Measurements from ENCODE around the gene FAM89A. TPM values are rescaled to one million over a fixed set of nuclear protein-coding genes. Genes with fewer than 3 reads are reported as not detected.

FAM89A gene
- polyA plus RNA-seq (2012; ENCODE audit: insufficient read length, low read depth): 2.7 TPM

DNA sequence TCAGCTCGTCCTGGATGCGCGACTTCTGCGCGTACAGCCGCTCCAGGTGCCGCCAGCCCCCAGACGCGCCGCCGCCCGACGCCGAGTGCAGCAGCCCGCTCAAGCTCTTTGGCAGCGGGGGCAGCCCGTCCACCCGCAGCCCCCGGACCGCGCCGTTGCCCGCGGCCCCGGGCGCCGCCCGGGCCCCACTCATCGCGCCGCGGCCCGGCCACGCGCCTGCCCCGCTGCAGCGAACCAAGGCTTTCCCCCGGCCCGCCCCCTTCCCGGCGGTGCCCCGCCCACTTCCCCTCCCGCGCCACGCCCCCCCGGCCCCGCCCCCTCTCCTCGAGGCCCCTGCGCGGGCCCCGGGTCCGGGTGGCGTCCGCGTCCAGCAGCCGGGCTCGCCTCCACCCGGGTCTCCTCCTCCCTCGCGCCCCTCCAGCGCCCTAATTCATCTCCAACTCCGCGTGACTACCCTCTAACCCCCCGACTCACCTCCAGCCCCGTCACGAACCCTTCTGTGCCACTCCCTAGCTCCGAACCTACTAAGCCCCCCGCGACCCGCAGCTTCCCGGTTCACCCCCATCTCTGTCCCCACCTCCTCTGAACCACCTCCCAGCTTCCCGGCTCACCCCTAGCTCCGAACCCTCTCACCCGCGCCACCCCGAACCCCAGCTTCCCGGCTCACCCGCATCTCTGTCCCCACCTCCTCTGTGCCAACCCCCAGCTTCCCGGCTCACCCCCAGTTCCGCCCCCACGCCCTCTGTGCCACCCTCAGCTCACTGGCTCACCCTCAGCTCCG is at the start of gene FAM89A:
FAM89A (minus strand) TSS at position 236 of the 781 bp plus-strand sequence; CDS start at position 193, 43 bp downstream.
- TF ChIP-seq, protein P1, sequence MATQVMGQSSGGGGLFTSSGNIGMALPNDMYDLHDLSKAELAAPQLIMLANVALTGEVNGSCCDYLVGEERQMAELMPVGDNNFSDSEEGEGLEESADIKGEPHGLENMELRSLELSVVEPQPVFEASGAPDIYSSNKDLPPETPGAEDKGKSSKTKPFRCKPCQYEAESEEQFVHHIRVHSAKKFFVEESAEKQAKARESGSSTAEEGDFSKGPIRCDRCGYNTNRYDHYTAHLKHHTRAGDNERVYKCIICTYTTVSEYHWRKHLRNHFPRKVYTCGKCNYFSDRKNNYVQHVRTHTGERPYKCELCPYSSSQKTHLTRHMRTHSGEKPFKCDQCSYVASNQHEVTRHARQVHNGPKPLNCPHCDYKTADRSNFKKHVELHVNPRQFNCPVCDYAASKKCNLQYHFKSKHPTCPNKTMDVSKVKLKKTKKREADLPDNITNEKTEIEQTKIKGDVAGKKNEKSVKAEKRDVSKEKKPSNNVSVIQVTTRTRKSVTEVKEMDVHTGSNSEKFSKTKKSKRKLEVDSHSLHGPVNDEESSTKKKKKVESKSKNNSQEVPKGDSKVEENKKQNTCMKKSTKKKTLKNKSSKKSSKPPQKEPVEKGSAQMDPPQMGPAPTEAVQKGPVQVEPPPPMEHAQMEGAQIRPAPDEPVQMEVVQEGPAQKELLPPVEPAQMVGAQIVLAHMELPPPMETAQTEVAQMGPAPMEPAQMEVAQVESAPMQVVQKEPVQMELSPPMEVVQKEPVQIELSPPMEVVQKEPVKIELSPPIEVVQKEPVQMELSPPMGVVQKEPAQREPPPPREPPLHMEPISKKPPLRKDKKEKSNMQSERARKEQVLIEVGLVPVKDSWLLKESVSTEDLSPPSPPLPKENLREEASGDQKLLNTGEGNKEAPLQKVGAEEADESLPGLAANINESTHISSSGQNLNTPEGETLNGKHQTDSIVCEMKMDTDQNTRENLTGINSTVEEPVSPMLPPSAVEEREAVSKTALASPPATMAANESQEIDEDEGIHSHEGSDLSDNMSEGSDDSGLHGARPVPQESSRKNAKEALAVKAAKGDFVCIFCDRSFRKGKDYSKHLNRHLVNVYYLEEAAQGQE (IDR thresholded peaks at IDR 0.05; ENCODE audit: insufficient read depth in 1 of 2, low read depth in 2 of 2, low read length in 2 of 2): no peak
- TF ChIP-seq FOXP2 (optimal IDR thresholded peaks at IDR 0.05; ENCODE audit: borderline replicate concordance, extremely low read depth, extremely low read length, insufficient read depth) (no peak), TAF1 (IDR thresholded peaks at IDR 0.05; ENCODE audit: borderline replicate concordance, insufficient read depth, low read length) (no peak), POLR2AphosphoS5 (IDR thresholded peaks at IDR 0.05; ENCODE audit: low read depth, low read length) (no peak), SIN3A (IDR thresholded peaks at IDR 0.05; ENCODE audit: borderline replicate concordance, insufficient read depth, low read length) (no peak)

- no peak for TF ChIP-seq POLR2AphosphoS5 (IDR thresholded peaks at IDR 0.05; ENCODE audit: low read depth, low read length)
- no peak for TF ChIP-seq SIN3A (IDR thresholded peaks at IDR 0.05; ENCODE audit: borderline replicate concordance, insufficient read depth, low read length)
- TF ChIP-seq TAF1 (IDR thresholded peaks at IDR 0.05; ENCODE audit: borderline replicate concordance, insufficient read depth, low read length): no peak
- TF ChIP-seq FOXP2 (optimal IDR thresholded peaks at IDR 0.05; ENCODE audit: borderline replicate concordance, extremely low read depth, extremely low read length, insufficient read depth): no peak
- TF ChIP-seq, protein P1 (IDR thresholded peaks at IDR 0.05; ENCODE audit: insufficient read depth in 1 of 2, low read depth in 2 of 2, low read length in 2 of 2): no peak
Measured at GRCh38 chr1:231084353-231084752, 44.3 kb upstream of the FAM89A start.

- TF ChIP-seq POLR2AphosphoS5 (IDR thresholded peaks at IDR 0.05; ENCODE audit: low read depth, low read length): no peak
- TF ChIP-seq, protein P1 (IDR thresholded peaks at IDR 0.05; ENCODE audit: insufficient read depth in 1 of 2, low read depth in 2 of 2, low read length in 2 of 2): no peak
- TF ChIP-seq TAF1 (IDR thresholded peaks at IDR 0.05; ENCODE audit: borderline replicate concordance, insufficient read depth, low read length): no peak
- TF ChIP-seq SIN3A (IDR thresholded peaks at IDR 0.05; ENCODE audit: borderline replicate concordance, insufficient read depth, low read length): no peak
- no peak for TF ChIP-seq FOXP2 (optimal IDR thresholded peaks at IDR 0.05; ENCODE audit: borderline replicate concordance, extremely low read depth, extremely low read length, insufficient read depth)
Measured at GRCh38 chr1:231079163-231079562, 39.1 kb upstream of the FAM89A start.

GRCh38 chr1:231078250-231078649 is 38.2 kb upstream of the FAM89A start:
- TF ChIP-seq FOXP2 (optimal IDR thresholded peaks at IDR 0.05; ENCODE audit: borderline replicate concordance, extremely low read depth, extremely low read length, insufficient read depth): no peak
- no peak for TF ChIP-seq POLR2AphosphoS5 (IDR thresholded peaks at IDR 0.05; ENCODE audit: low read depth, low read length)
- TF ChIP-seq, protein P1 (IDR thresholded peaks at IDR 0.05; ENCODE audit: insufficient read depth in 1 of 2, low read depth in 2 of 2, low read length in 2 of 2): no peak
- TF ChIP-seq TAF1 (IDR thresholded peaks at IDR 0.05; ENCODE audit: borderline replicate concordance, insufficient read depth, low read length): no peak
- TF ChIP-seq SIN3A (IDR thresholded peaks at IDR 0.05; ENCODE audit: borderline replicate concordance, insufficient read depth, low read length): no peak

Data from PFSK-1 (cell line).